Lower leg skin (tissue), 4 donors: Measurements from ENCODE around the gene TCTA. TPM values are rescaled to one million over a fixed set of nuclear protein-coding genes. Genes with fewer than 3 reads are reported as not detected.

Experiments used
- DNase-seq, 2 donors: peaks; one replicate each; pipeline ENCODE4 v3.0.0-alpha.2; 2019; ENCODE audit warnings: low spot score in 2 of 2
- H3K4me3 ChIP-seq: fragments of 200-600 bp; sonication (generic); 2 replicates; pipeline ENCODE4 v1.5.1; 2017; ENCODE audit warnings: mild to moderate bottlenecking, low read depth; ENCODE audit not compliant: poor library complexity, severe bottlenecking
- POLR2A ChIP-seq, 2 donors: fragments of 450-650 bp; IDR thresholded peaks; one replicate each; pipeline ENCODE4 v1.6.1; 2016 to 2017; ENCODE audit warnings: antibody characterized with exemption in 2 of 2, mild to moderate bottlenecking in 1 of 2, moderate library complexity in 1 of 2
- WGBS, 2 donors: methylation state at CpG; one replicate each; pipeline ENCODE4 v1.1.5; 2018; 5-methylcytosine and 5-hydroxymethylcytosine counted together
- intact Hi-C: fragments of 100-400 bp; cut with DNase I; formaldehyde crosslinking; loops from one replicate; pipeline ENCODE4 v1.15.0; 2023; ENCODE audit warnings: low total_unique reads
- total RNA-seq, 4 donors: library from RNA; depleted of rRNA; stranded (reverse); fragments of >200 nt; gene quantifications; one replicate each; pipeline ENCODE4 v1.1.0, GENCODE V29; 2016
- TF ChIP-seq, protein P1 (sequence below), 3 donors: fragments of 450-650 bp; IDR thresholded peaks; one replicate each; pipeline ENCODE4 v1.5.1; 2016; ENCODE audit warnings: antibody characterized with exemption in 3 of 3, mild to moderate bottlenecking in 3 of 3, moderate library complexity in 2 of 3

The TCTA gene
- total RNA-seq, 4 donors from 2014 or later = 6.6 to 26.4 (median 14.1) TPM

DNA sequence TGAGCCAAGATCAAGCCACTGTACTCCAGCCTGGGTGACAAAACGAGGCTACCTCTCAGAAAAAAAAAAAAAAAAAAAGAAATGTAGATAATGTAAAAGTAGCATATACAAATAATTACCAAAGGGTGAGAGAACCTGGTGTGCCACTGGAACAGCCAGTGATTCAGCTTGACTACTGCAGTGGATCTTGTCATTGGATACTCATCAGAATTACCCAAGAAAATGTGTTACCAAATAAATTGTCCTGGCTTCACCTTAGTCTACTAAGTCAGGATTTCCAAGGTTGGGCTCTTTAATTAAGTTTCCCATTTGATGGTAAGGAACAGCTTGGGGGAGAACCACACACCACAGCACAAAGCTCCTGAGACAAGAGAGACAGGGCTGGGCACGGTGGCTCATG lies 15.4 kb downstream of the TCTA start:
- DNase-seq = no peak
- WGBS, 2 donors = 81 to 92% methylated on average over 2 of the region's 2 CpGs
- no peak overlapping the region for H3K4me3 ChIP-seq
- intact Hi-C loops = no loop called here
- no peak for TF ChIP-seq POLR2A (IDR thresholded peaks at IDR 0.05)
- TF ChIP-seq, protein P1, sequence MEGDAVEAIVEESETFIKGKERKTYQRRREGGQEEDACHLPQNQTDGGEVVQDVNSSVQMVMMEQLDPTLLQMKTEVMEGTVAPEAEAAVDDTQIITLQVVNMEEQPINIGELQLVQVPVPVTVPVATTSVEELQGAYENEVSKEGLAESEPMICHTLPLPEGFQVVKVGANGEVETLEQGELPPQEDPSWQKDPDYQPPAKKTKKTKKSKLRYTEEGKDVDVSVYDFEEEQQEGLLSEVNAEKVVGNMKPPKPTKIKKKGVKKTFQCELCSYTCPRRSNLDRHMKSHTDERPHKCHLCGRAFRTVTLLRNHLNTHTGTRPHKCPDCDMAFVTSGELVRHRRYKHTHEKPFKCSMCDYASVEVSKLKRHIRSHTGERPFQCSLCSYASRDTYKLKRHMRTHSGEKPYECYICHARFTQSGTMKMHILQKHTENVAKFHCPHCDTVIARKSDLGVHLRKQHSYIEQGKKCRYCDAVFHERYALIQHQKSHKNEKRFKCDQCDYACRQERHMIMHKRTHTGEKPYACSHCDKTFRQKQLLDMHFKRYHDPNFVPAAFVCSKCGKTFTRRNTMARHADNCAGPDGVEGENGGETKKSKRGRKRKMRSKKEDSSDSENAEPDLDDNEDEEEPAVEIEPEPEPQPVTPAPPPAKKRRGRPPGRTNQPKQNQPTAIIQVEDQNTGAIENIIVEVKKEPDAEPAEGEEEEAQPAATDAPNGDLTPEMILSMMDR (IDR thresholded peaks at IDR 0.05) = no peak

DNA sequence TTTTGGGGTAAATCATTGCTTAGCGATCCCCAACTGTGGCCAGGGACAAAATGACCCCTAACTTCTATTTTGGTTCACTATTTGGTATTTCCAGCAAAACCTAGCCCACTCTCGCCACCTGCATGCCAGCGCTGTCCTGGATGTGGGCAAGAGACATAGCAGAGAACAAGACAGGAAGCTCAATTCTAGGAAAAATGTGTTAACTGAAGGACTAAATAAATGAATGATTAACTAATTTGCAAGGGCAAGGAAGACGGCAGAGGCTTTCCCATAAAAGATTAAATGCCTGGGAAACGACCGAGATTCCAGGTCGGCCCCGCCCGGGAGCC lies 16.5 kb downstream of the TCTA start:
- H3K4me3 ChIP-seq = peak overlapping the region; percentile 31
- no peak for DNase-seq
- TF ChIP-seq, protein P1 (IDR thresholded peaks at IDR 0.05) = no peak
- TF ChIP-seq POLR2A (IDR thresholded peaks at IDR 0.05) = no peak
- whole genome bisulfite sequencing, 2 donors = 6 to 7% methylated on average over 9 of the region's 9 CpGs
- intact Hi-C loops = no loop called here

DNA sequence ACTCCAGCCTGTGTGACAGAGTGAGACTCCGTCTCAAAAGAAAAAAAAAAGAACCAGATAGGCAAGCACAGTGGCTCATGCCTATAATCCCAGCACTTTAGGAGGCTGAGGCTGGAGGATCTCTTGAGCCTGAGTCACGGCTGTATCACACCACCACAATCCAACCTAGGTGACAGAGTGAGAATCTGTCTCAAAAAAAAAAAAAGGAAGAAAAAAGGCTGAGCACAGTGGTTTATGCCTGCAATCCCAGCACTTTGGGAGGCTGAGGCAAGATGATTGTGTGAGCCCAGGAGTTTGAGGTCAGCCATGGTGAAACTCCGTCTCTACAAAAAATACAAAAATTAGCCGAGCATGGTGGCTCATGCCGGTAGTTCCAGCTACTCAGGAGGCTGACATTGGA lies 22.5 kb downstream of the TCTA start:
- 88 to 93% methylated on average over 5 of the region's 5 CpGs for WGBS, 2 donors
- no peak overlapping the region for H3K4me3 ChIP-seq
- no peak for DNase-seq
- no peak for TF ChIP-seq POLR2A (IDR thresholded peaks at IDR 0.05)
- TF ChIP-seq, protein P1 (IDR thresholded peaks at IDR 0.05) = no peak
- intact Hi-C loops = no loop called here

DNA sequence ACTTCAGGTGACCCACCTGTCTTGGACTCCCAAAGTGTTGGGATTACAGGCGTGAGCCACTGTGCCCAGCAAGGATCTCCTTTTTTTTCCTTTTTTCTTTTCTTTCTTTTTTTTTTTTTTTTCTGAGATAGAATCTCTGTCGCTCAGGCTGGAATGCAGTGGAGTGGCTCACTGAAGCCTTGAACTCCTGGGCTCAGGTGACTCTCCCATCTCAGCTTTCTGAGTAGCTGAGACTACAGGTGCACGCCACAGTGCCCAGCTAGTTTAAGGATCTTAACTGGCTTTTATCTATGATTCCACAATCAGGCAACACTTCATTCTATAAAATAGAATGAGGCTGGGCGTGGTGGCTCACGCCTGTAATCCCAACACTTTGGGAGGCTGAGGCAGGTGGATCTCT lies 33.2 kb downstream of the TCTA start:
- no peak overlapping the region for H3K4me3 ChIP-seq
- TF ChIP-seq POLR2A (IDR thresholded peaks at IDR 0.05) = no peak
- TF ChIP-seq, protein P1 (IDR thresholded peaks at IDR 0.05) = no peak
- no peak for DNase-seq
- WGBS, 2 donors = 90 to 91% methylated on average over 5 of the region's 5 CpGs
- intact Hi-C loops = loop anchor here (10.0 kb wide), 1 partner anchor 271 kb away; the partner anchor contains the start of gene KLHDC8B

DNA sequence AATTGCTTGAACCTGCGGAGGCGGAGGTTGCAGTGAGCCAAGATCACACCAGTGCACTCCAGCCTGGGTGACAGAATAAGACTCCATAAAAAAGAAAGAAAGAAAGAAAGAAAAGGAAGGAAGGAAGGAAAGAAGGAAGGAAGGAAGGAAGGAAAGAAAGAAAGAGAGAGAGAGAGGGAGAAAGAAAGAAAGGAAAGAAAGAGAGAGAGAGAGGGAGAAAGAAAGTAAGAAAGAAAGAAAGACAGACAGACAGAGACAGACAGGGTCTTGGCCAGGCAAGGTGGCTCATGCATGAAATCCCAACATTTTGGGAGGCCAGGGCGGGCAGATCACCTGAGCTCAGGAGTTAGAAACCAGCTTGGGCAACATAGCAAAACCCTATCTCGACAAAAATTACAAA lies 41.4 kb downstream of the TCTA start:
- intact Hi-C loops = loop anchor here (10.0 kb wide), 1 partner anchor 469 kb away; no protein-coding TSS in a partner anchor
- no peak overlapping the region for H3K4me3 ChIP-seq
- 93 to 97% methylated on average over 4 of the region's 4 CpGs for WGBS, 2 donors
- TF ChIP-seq, protein P1 (IDR thresholded peaks at IDR 0.05) = no peak
- TF ChIP-seq POLR2A (IDR thresholded peaks at IDR 0.05) = no peak
- DNase-seq = no peak

DNA sequence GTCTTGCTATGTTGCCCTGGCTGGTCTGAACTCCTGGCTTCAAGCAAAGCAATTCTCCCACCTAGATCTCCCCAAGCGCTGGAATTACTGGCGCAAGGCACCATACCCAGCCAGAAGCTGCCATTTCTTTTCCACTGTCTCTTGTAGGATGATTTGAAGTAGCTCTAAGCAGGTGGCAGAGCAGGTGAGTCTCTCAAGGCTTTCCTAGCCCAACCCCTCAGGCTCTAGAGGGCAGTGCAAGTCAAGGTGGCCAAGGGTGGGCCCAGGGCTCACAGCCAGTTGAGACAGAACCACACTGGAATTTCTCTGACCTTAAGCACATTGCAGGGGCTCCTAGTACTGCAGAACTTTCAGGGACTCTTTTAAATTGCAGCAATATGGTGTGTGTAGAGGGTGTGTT lies 42.2 kb downstream of the TCTA start:
- H3K4me3 ChIP-seq = no peak overlapping the region
- intact Hi-C loops = loop anchor here (10.0 kb wide), 1 partner anchor 470 kb away; no protein-coding TSS in a partner anchor
- WGBS, 2 donors = 93 to 98% methylated on average over 2 of the region's 2 CpGs
- DNase-seq = no peak
- TF ChIP-seq, protein P1 (IDR thresholded peaks at IDR 0.05) = no peak
- TF ChIP-seq POLR2A (IDR thresholded peaks at IDR 0.05) = no peak
